GM10248 (cell line): ENCODE results near the gene DISC1.

Source experiments
- CTCF ChIA-PET: fragments of 300-600 bp; sonication (Branson Sonifier 250); formaldehyde crosslinking; extraction: SDS; loops from one replicate; lab custom pipeline; 2021; ENCODE audit warnings: antibody characterized with exemption; lab: Yijun Ruan, JAX
- POLR2A ChIA-PET: fragments of 350-650 bp; sonication (Branson Sonifier 250); formaldehyde crosslinking; extraction: SDS; loops from one replicate; lab custom pipeline; 2020; ENCODE audit warnings: antibody characterized with exemption; lab: Yijun Ruan, JAX
- DNase-seq: peaks from one replicate; pipeline ENCODE4 v3.0.0; 2012; ENCODE audit errors: extremely low spot score
- TF ChIP-seq, protein P1 (sequence below): IDR thresholded peaks from 2 replicates; pipeline ENCODE4 v1.5.1; 2012; ENCODE audit warnings: mild to moderate bottlenecking, low read depth; ENCODE audit errors: extremely low read depth, missing control alignments, control extremely low read depth

DISC1 gene

GRCh38 chr1:231705806-231706760, 79.5 kb downstream of the DISC1 start:
- TF ChIP-seq, protein P1, sequence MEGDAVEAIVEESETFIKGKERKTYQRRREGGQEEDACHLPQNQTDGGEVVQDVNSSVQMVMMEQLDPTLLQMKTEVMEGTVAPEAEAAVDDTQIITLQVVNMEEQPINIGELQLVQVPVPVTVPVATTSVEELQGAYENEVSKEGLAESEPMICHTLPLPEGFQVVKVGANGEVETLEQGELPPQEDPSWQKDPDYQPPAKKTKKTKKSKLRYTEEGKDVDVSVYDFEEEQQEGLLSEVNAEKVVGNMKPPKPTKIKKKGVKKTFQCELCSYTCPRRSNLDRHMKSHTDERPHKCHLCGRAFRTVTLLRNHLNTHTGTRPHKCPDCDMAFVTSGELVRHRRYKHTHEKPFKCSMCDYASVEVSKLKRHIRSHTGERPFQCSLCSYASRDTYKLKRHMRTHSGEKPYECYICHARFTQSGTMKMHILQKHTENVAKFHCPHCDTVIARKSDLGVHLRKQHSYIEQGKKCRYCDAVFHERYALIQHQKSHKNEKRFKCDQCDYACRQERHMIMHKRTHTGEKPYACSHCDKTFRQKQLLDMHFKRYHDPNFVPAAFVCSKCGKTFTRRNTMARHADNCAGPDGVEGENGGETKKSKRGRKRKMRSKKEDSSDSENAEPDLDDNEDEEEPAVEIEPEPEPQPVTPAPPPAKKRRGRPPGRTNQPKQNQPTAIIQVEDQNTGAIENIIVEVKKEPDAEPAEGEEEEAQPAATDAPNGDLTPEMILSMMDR, result no peak
- ChIA-PET POLR2A (no interaction called here), CTCF (no interaction called here)

GRCh38 chr1:231706934-231707333, 80.3 kb downstream of the DISC1 start:
- DNase-seq, result no peak
- ChIA-PET POLR2A (no interaction called here), CTCF (interaction anchor here (1.3 to 2.1 kb wide), 2 partner anchors 9 to 12 kb away, joined by 4 read pairs; no protein-coding TSS in a partner anchor)
- TF ChIP-seq, protein P1, result no peak

More at GRCh38 chr1:231705806-231706760, 79.5 kb downstream of the DISC1 start:
- no peak for DNase-seq

- POLR2A ChIA-PET, result no interaction called here
- CTCF ChIA-PET, result interaction anchor here (1.3 to 2.1 kb wide), 3 partner anchors 9 to 50 kb away, joined by 4 to 6 read pairs (median 4); no protein-coding TSS in a partner anchor
- TF ChIP-seq, protein P1, result no peak
Measured at GRCh38 chr1:231707407-231707806, 80.8 kb downstream of the DISC1 start.

DNA sequence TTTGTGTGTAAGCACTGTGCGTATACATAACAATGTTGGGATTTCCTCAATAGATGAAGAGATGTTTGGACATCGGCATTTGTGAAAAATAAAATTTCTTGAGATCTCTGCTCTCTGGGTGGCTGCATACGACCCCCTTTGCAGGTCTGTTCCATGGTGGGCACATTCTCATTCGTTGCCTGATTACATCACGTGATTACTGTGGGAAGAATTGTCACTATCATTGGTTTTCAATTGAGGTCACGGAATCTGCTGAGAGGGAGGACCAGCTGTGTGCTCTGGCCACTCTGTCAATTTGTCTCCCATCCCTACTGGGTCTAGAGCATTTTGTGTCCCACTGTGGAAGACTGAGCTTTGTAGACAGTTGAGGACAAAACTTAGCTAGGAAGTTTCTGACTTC, 81.8 kb downstream of the DISC1 start:
- DNase-seq, result no peak
- CTCF ChIA-PET, result interaction anchor here (1.6 to 2.1 kb wide), 2 partner anchors 13 to 49 kb away, joined by 4 to 6 read pairs; no protein-coding TSS in a partner anchor
- TF ChIP-seq, protein P1, result no peak
- POLR2A ChIA-PET, result no interaction called here

More at GRCh38 chr1:231707407-231707806, 80.8 kb downstream of the DISC1 start:
- DNase-seq, result no peak

GRCh38 chr1:231714440-231714839, 87.8 kb downstream of the DISC1 start:
- no peak for DNase-seq
- TF ChIP-seq, protein P1, result no peak
- CTCF ChIA-PET, result no interaction called here
- POLR2A ChIA-PET, result no interaction called here

- TF ChIP-seq, protein P1, result no peak
- no peak for DNase-seq
- POLR2A ChIA-PET, result no interaction called here
- CTCF ChIA-PET, result interaction anchor here (1.3 to 1.9 kb wide), 3 partner anchors 9 to 41 kb away, joined by 3 to 4 read pairs (median 3); no protein-coding TSS in a partner anchor
Measured at GRCh38 chr1:231715816-231716722, 89.5 kb downstream of the DISC1 start.
